T-helper 1 cell treated with Interleukin-12 subunit alpha and Interleukin-12 subunit beta and Interleukin-4 antibody, amounts not matched to agents 30 ng/mL and 1 ng/mL, for 36 hours (primary cell): ENCODE measurements around the gene KCNE3. TPM values are rescaled to one million over a fixed set of nuclear protein-coding genes. Genes with fewer than 3 reads are reported as not detected.

ENCODE experiments used
- intact Hi-C: fragments of 100-400 bp; cut with micrococcal nuclease; formaldehyde crosslinking; loops from one replicate; pipeline ENCODE4 v1.15.1; 2024
- total RNA-seq: library from RNA; stranded (reverse); gene quantifications from 2 replicates; pipeline ENCODE4 v1.2.3, GENCODE V29; 2022

The KCNE3 gene
- total RNA-seq, 1 donor from 2014 or later, result not detected

GRCh38 chr11:74473382-74474173, 6.2 kb upstream of the KCNE3 start:
- intact Hi-C loops, result no loop called here

- intact Hi-C loops, result no loop called here
Measured at GRCh38 chr11:74471668-74472429, 4.5 kb upstream of the KCNE3 start.

- intact Hi-C loops, result no loop called here
Measured at GRCh38 chr11:74471037-74471436, 3.7 kb upstream of the KCNE3 start.

GRCh38 chr11:74470526-74470925, 3.2 kb upstream of the KCNE3 start:
- intact Hi-C loops, result no loop called here

GRCh38 chr11:74468936-74469335, 1.6 kb upstream of the KCNE3 start:
- intact Hi-C loops, result no loop called here

GRCh38 chr11:74468521-74468920, 1.2 kb upstream of the KCNE3 start:
- intact Hi-C loops, result no loop called here

GRCh38 chr11:74468058-74468457, 709 bp upstream of the KCNE3 start:
- intact Hi-C loops, result no loop called here

GRCh38 chr11:74465291-74465708, 2.0 kb downstream of the KCNE3 start:
- intact Hi-C loops, result no loop called here

GRCh38 chr11:74464746-74465145, 2.6 kb downstream of the KCNE3 start:
- intact Hi-C loops, result no loop called here

GRCh38 chr11:74463216-74463615, 4.1 kb downstream of the KCNE3 start:
- intact Hi-C loops, result no loop called here

GRCh38 chr11:74462631-74463030, 4.7 kb downstream of the KCNE3 start:
- intact Hi-C loops, result no loop called here

GRCh38 chr11:74462009-74462408, 5.3 kb downstream of the KCNE3 start:
- intact Hi-C loops, result no loop called here

- intact Hi-C loops, result no loop called here
Measured at GRCh38 chr11:74460481-74461154, 6.7 kb downstream of the KCNE3 start.

GRCh38 chr11:74460065-74460464, 7.3 kb downstream of the KCNE3 start:
- intact Hi-C loops, result no loop called here

GRCh38 chr11:74459584-74459983, 7.8 kb downstream of the KCNE3 start:
- intact Hi-C loops, result no loop called here

GRCh38 chr11:74457356-74457755, 10.0 kb downstream of the KCNE3 start:
- intact Hi-C loops, result no loop called here

GRCh38 chr11:74453373-74453975, 13.9 kb downstream of the KCNE3 start:
- intact Hi-C loops, result loop anchor here (1.0 to 2.0 kb wide), 3 partner anchors 117 to 417 kb away; no protein-coding TSS in a partner anchor

GRCh38 chr11:74452366-74452765, 15.0 kb downstream of the KCNE3 start:
- intact Hi-C loops, result loop anchor here (2.0 kb wide), 1 partner anchor 418 kb away; no protein-coding TSS in a partner anchor

GRCh38 chr11:74450318-74450717, 17.0 kb downstream of the KCNE3 start:
- intact Hi-C loops, result no loop called here

- intact Hi-C loops, result loop anchor here (1.0 kb wide), 4 partner anchors 44 to 485 kb away; partner anchors contain the start of gene LIPT2
Measured at GRCh38 chr11:74449369-74449931, 17.9 kb downstream of the KCNE3 start.

- intact Hi-C loops, result no loop called here
Measured at GRCh38 chr11:74447720-74448119, 19.6 kb downstream of the KCNE3 start.
